Measurements from ENCODE around the gene CD1C.

GRCh38 chr1:158257888-158258287, 31.8 kb upstream of the CD1C start:
- TF ChIP-seq ELF4 (IDR thresholded peaks at IDR 0.05): no peak
- TF ChIP-seq FOXK2 (IDR thresholded peaks at IDR 0.05): no peak
- TF ChIP-seq TARDBP (IDR thresholded peaks at IDR 0.05): no peak
- TF ChIP-seq ZNF384 (IDR thresholded peaks at IDR 0.05): no peak
- no peak for TF ChIP-seq SP1 (IDR thresholded peaks at IDR 0.05)
- no peak for TF ChIP-seq HDGF (IDR thresholded peaks at IDR 0.05; ENCODE audit: borderline replicate concordance)

All from HEK293T (cell line).